Islet of Langerhans (tissue), 1 donor: Measurements from ENCODE around the gene PAH.
A peak's percentile ranks its signal among the peaks of the same experiment; 100 is the strongest.

Experiments
- FAIRE-seq: peaks from one replicate; lab custom pipeline; 2011; peaks lifted over from hg19 to GRCh38; lab: Jason Lieb, UNC

The PAH gene

GRCh38 chr12:102816816-102817434, 100.1 kb downstream of the PAH start:
- FAIRE-seq = peak; percentile 93

- no peak for FAIRE-seq
These were observed 102.2 kb downstream of the PAH start for GRCh38 chr12:102814691-102815367.

GRCh38 chr12:102812344-102812743, 104.7 kb downstream of the PAH start:
- FAIRE-seq = no peak

GRCh38 chr12:102811110-102811737, 105.8 kb downstream of the PAH start:
- FAIRE-seq = no peak

GRCh38 chr12:102808412-102808811, 108.6 kb downstream of the PAH start:
- FAIRE-seq = no peak

- FAIRE-seq = no peak
These were observed 110.5 kb downstream of the PAH start for GRCh38 chr12:102806592-102806991.

GRCh38 chr12:102806110-102806509, 110.9 kb downstream of the PAH start:
- FAIRE-seq = no peak

GRCh38 chr12:102800565-102800964, 116.5 kb downstream of the PAH start:
- FAIRE-seq = no peak

- no peak for FAIRE-seq
These were observed 117.8 kb downstream of the PAH start for GRCh38 chr12:102799229-102799628.

GRCh38 chr12:102797528-102797927, 119.5 kb downstream of the PAH start:
- no peak for FAIRE-seq

- FAIRE-seq = no peak
These were observed 123.1 kb downstream of the PAH start for GRCh38 chr12:102793921-102794320.
